ENCODE data around the gene KRT73. TPM values are rescaled to one million over a fixed set of nuclear protein-coding genes. Genes with fewer than 3 reads are reported as not detected.

Gene KRT73
- total and polyA plus RNA-seq, 2 experiments from 2014 or later: not detected

DNA sequence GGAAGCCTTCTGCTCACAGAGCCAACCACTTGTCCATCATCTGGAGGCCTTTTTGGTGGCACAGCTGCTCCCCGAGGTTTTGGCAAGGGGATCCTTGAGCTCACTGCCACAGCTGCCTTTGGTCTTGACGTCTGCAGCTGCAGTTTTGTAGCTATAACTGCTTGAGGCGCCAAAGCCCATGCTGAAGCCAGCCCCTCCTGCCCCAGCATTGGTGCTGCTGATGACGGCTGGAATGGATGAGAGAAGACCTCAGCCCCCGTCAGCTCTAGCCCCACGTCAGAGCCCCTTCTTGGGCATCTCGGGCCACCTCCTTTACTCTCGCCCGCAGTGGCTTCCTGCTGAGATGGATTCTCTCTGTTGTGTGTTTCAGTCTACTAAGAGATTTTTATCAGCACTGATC lies 32.4 kb downstream of the KRT73 start (continued):
- no peak for TF ChIP-seq JUNB (IDR thresholded peaks at IDR 0.05; ENCODE audit: unreplicated experiment)
- TF ChIP-seq, protein P1, sequence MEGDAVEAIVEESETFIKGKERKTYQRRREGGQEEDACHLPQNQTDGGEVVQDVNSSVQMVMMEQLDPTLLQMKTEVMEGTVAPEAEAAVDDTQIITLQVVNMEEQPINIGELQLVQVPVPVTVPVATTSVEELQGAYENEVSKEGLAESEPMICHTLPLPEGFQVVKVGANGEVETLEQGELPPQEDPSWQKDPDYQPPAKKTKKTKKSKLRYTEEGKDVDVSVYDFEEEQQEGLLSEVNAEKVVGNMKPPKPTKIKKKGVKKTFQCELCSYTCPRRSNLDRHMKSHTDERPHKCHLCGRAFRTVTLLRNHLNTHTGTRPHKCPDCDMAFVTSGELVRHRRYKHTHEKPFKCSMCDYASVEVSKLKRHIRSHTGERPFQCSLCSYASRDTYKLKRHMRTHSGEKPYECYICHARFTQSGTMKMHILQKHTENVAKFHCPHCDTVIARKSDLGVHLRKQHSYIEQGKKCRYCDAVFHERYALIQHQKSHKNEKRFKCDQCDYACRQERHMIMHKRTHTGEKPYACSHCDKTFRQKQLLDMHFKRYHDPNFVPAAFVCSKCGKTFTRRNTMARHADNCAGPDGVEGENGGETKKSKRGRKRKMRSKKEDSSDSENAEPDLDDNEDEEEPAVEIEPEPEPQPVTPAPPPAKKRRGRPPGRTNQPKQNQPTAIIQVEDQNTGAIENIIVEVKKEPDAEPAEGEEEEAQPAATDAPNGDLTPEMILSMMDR (conservative IDR thresholded peaks at IDR 0.05; ENCODE audit: low read depth in 2 of 2): peak in 1 of 2 experiments; percentile 40; a peak in 2 of 4 replicates
- no peak for TF ChIP-seq EZH2phosphoT487 (IDR thresholded peaks at IDR 0.05; ENCODE audit: unreplicated experiment)
- TF ChIP-seq CREB1 (CRISPR knock-in tag; IDR thresholded peaks at IDR 0.05; ENCODE audit: low read depth): no peak
- no peak for TF ChIP-seq EZH2 (IDR thresholded peaks at IDR 0.05; ENCODE audit: low read depth, unreplicated experiment)

DNA sequence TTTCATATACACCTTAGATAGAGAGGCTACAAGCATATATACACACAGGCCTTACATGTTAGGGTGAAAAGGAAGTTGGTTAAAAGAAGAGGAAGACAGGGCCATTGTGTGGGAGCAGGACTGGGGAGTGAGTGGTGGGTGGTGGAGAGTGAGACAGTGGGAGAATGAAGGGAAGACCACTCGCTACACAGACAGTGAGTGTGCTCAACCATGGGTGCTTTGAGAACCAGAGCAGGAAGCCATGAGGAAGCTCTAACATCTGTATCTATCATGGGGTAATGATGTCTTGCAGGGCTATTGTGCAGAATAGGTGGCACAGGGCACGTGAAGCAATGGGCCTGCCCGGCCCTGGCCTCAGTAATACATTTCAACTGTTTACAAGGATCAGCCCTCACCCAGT lies 33.3 kb downstream of the KRT73 start:
- ATAC-seq: no peak
- no peaks in the 10 kb centered on the region for H3K36me3 ChIP-seq (ENCODE audit: insufficient read depth)
- no peaks in the 10 kb centered on the region for H3F3A ChIP-seq (replicated peaks; ENCODE audit: low read depth)
- no peaks in the 10 kb centered on the region for H3K4me1 ChIP-seq (ENCODE audit: insufficient read depth)
- H3K79me2 ChIP-seq (replicated peaks; ENCODE audit: insufficient read depth): no peaks in the 10 kb centered on the region
- Mint-ChIP-seq H3K4me3 (no peak overlapping the region), H3K9me3 (peaks cover 5% of the 10 kb centered on the region; the same call in 2 of the 3 replicates), H3K4me1 (peaks cover 7% of the 10 kb centered on the region), H3K36me3 (ENCODE audit: low read depth) (no peaks in the 10 kb centered on the region), H3K27ac (no peak overlapping the region), H3K27me3 (ENCODE audit: insufficient read depth, low read depth, poor library complexity) (peaks cover 7% of the 10 kb centered on the region)
- no peak overlapping the region for H3K4me3 ChIP-seq
- TF ChIP-seq ZNF331 (CRISPR knock-in tag; IDR thresholded peaks at IDR 0.05; ENCODE audit: low read depth) (no peak), JUNB (IDR thresholded peaks at IDR 0.05; ENCODE audit: unreplicated experiment) (no peak)
- TF ChIP-seq, protein P2, sequence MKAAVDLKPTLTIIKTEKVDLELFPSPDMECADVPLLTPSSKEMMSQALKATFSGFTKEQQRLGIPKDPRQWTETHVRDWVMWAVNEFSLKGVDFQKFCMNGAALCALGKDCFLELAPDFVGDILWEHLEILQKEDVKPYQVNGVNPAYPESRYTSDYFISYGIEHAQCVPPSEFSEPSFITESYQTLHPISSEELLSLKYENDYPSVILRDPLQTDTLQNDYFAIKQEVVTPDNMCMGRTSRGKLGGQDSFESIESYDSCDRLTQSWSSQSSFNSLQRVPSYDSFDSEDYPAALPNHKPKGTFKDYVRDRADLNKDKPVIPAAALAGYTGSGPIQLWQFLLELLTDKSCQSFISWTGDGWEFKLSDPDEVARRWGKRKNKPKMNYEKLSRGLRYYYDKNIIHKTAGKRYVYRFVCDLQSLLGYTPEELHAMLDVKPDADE (IDR thresholded peaks at IDR 0.05): no peak
- H3K27me3 ChIP-seq (ENCODE audit: insufficient read depth): no peaks in the 10 kb centered on the region
- no peak overlapping the region for H2AFZ ChIP-seq
- H3K9me2 ChIP-seq (ENCODE audit: insufficient read depth): no peaks in the 10 kb centered on the region
- no peak for DNase-seq (ENCODE audit: low spot score)
- H4K20me1 ChIP-seq (replicated peaks; ENCODE audit: insufficient read depth): no peaks in the 10 kb centered on the region
- no peak overlapping the region for H3K27ac ChIP-seq (ENCODE audit: low read depth)
- H3K4me2 ChIP-seq: no peak overlapping the region

DNA sequence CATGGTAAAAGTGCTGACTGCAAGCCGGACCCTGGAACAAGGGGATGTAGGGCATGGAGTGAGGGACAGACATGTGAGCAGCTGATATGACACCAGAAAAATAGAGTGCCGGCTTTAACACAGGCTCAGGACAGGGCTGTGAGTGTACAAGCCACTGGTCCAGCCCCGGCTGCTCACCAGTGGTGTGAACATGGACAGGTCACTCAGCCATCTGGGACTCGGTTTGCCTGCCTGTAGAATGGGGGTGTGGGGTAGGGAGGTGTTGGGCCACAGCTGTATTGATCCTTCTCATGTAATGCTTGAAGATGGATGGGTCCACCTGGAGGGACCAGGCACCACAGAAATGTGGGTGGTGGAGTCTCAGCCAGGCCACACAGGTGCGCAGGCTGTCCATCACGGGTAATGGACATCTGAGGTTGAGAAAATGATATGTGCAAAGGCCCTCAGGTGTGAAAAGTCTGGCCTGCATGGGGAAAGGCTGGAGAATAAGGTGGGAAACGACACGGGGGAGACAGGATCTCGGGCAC lies 34.1 kb downstream of the KRT73 start:
- no peaks in the 10 kb centered on the region; the same call in 2 of the 3 replicates for H3K9me3 Mint-ChIP-seq
- H4K20me1 ChIP-seq (replicated peaks; ENCODE audit: insufficient read depth): no peaks in the 10 kb centered on the region
- H3K27ac ChIP-seq (ENCODE audit: low read depth): no peak overlapping the region
- H3K4me3 ChIP-seq: no peak overlapping the region
- H3K27me3 ChIP-seq (ENCODE audit: insufficient read depth): no peaks in the 10 kb centered on the region
- H3K79me2 ChIP-seq (replicated peaks; ENCODE audit: insufficient read depth): no peaks in the 10 kb centered on the region
- no peaks in the 10 kb centered on the region for H3K9me2 ChIP-seq (ENCODE audit: insufficient read depth)
- H3F3A ChIP-seq (replicated peaks; ENCODE audit: low read depth): no peaks in the 10 kb centered on the region
- peaks cover 7% of the 10 kb centered on the region for H3K4me1 Mint-ChIP-seq
- no peak overlapping the region for H3K4me3 Mint-ChIP-seq
- peaks cover 9% of the 10 kb centered on the region for H3K27me3 Mint-ChIP-seq (ENCODE audit: insufficient read depth, low read depth, poor library complexity)
- no peak overlapping the region for H3K4me2 ChIP-seq
- no peaks in the 10 kb centered on the region for H3K4me1 ChIP-seq (ENCODE audit: insufficient read depth)
- H3K36me3 Mint-ChIP-seq (ENCODE audit: low read depth): no peaks in the 10 kb centered on the region
- no peak for DNase-seq (ENCODE audit: low spot score)
- H2AFZ ChIP-seq: no peak overlapping the region
- ATAC-seq: no peak
- H3K27ac Mint-ChIP-seq: no peak overlapping the region
- H3K36me3 ChIP-seq (ENCODE audit: insufficient read depth): no peaks in the 10 kb centered on the region
- TF ChIP-seq, protein P3, sequence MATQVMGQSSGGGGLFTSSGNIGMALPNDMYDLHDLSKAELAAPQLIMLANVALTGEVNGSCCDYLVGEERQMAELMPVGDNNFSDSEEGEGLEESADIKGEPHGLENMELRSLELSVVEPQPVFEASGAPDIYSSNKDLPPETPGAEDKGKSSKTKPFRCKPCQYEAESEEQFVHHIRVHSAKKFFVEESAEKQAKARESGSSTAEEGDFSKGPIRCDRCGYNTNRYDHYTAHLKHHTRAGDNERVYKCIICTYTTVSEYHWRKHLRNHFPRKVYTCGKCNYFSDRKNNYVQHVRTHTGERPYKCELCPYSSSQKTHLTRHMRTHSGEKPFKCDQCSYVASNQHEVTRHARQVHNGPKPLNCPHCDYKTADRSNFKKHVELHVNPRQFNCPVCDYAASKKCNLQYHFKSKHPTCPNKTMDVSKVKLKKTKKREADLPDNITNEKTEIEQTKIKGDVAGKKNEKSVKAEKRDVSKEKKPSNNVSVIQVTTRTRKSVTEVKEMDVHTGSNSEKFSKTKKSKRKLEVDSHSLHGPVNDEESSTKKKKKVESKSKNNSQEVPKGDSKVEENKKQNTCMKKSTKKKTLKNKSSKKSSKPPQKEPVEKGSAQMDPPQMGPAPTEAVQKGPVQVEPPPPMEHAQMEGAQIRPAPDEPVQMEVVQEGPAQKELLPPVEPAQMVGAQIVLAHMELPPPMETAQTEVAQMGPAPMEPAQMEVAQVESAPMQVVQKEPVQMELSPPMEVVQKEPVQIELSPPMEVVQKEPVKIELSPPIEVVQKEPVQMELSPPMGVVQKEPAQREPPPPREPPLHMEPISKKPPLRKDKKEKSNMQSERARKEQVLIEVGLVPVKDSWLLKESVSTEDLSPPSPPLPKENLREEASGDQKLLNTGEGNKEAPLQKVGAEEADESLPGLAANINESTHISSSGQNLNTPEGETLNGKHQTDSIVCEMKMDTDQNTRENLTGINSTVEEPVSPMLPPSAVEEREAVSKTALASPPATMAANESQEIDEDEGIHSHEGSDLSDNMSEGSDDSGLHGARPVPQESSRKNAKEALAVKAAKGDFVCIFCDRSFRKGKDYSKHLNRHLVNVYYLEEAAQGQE (IDR thresholded peaks at IDR 0.05; ENCODE audit: unreplicated experiment): no peak
- TF ChIP-seq NANOG (IDR thresholded peaks at IDR 0.05; ENCODE audit: borderline replicate concordance) (no peak), STAT1 (IDR thresholded peaks at IDR 0.05; ENCODE audit: unreplicated experiment) (no peak)

Data from GM23338 (cell line).